GM23248 (cell line): ENCODE measurements around the gene RNF144B. TPM values are rescaled to one million over a fixed set of nuclear protein-coding genes. Genes with fewer than 3 reads are reported as not detected.
A peak's percentile ranks its signal among the peaks of the same experiment; 100 is the strongest.

Source experiments
- DNase-seq: peaks from one replicate; pipeline ENCODE4 v3.0.0-alpha.2; 2015
- H2AFZ ChIP-seq: fragments of 200-600 bp; sonication (generic); 2 replicates; pipeline ENCODE4 v1.6.1; 2016; ENCODE audit warnings: antibody characterized with exemption
- H3F3A ChIP-seq: fragments of 200-600 bp; sonication (generic); 2 replicates; pipeline ENCODE4 v1.6.1; 2016; ENCODE audit warnings: mild to moderate bottlenecking, antibody characterized with exemption, mixed run types; ENCODE audit not compliant: insufficient read depth
- H3K27ac ChIP-seq: fragments of 200-600 bp; sonication (generic); 2 replicates; pipeline ENCODE4 v1.5.1; 2016; ENCODE audit warnings: mild to moderate bottlenecking
- H3K27me3 ChIP-seq: fragments of 200-600 bp; sonication (generic); replicated peaks from 2 replicates; pipeline ENCODE4 v1.6.1; 2016; ENCODE audit warnings: mild to moderate bottlenecking; ENCODE audit not compliant: insufficient read depth
- H3K36me3 ChIP-seq: fragments of 200-600 bp; sonication (generic); 2 replicates; pipeline ENCODE4 v1.6.1; 2016; ENCODE audit warnings: low read depth, mild to moderate bottlenecking
- H3K4me1 ChIP-seq: fragments of 200-600 bp; sonication (generic); 2 replicates; pipeline ENCODE4 v1.6.1; 2016; ENCODE audit warnings: mild to moderate bottlenecking; ENCODE audit not compliant: insufficient read depth
- H3K4me2 ChIP-seq: fragments of 200-600 bp; sonication (generic); one replicate; pipeline ENCODE4 v1.6.1; 2016; ENCODE audit warnings: mild to moderate bottlenecking; ENCODE audit not compliant: unreplicated experiment
- H3K4me3 ChIP-seq: fragments of 200-600 bp; sonication (generic); 2 replicates; pipeline ENCODE4 v1.5.1; 2016; ENCODE audit warnings: mild to moderate bottlenecking
- H3K79me2 ChIP-seq: fragments of 200-600 bp; sonication (generic); 2 replicates; pipeline ENCODE4 v1.6.1; 2016; ENCODE audit warnings: mild to moderate bottlenecking; ENCODE audit not compliant: insufficient read depth
- H3K9ac ChIP-seq: fragments of 200-600 bp; sonication (generic); 2 replicates; pipeline ENCODE4 v1.6.1; 2016; ENCODE audit warnings: mild to moderate bottlenecking
- H3K9me2 ChIP-seq: fragments of 200-600 bp; sonication (generic); 2 replicates; pipeline ENCODE4 v1.6.1; 2016; ENCODE audit warnings: mixed run types, mild to moderate bottlenecking, moderate library complexity; ENCODE audit not compliant: insufficient read depth
- H3K9me3 ChIP-seq: fragments of 200-600 bp; sonication (generic); one replicate; pipeline ENCODE4 v1.6.1; 2017; ENCODE audit warnings: low read depth
- H4K20me1 ChIP-seq: fragments of 200-600 bp; sonication (generic); 2 replicates; pipeline ENCODE4 v1.6.0; 2016; ENCODE audit not compliant: insufficient read depth
- EZH2 ChIP-seq: fragments of 200-600 bp; sonication (generic); IDR thresholded peaks from 2 replicates; pipeline ENCODE4 v1.6.1; 2018; ENCODE audit warnings: antibody characterized with exemption, mild to moderate bottlenecking; ENCODE audit not compliant: insufficient read depth, poor library complexity, severe bottlenecking
- EZH2phosphoT487 ChIP-seq: fragments of 200-600 bp; sonication (generic); IDR thresholded peaks from 2 replicates; pipeline ENCODE4 v1.6.1; 2018; ENCODE audit warnings: antibody characterized with exemption, moderate library complexity, mild to moderate bottlenecking, low read depth; ENCODE audit not compliant: insufficient read depth
- WGBS, 2 experiments: methylation state at CpG; one replicate each; pipeline ENCODE4 v1.1.6; 2015 to 2017; ENCODE audit warnings: low lambda C conversion rate in 2 of 2, low coverage in 1 of 2; ENCODE audit errors: missing lambda C conversion rate in 2 of 2; 5-methylcytosine and 5-hydroxymethylcytosine counted together
- in situ Hi-C: fragments of 300-500 bp; cut with MboI; formaldehyde crosslinking; loops from 2 replicates; pipeline ENCODE4 v1.15.0; 2020
- polyA plus RNA-seq: library from polyadenylated mRNA; unstranded; fragments of >200 nt; fragmentation: Nextera tagmentation; extraction: Ambion mirVana; gene quantifications from 2 replicates; pipeline ENCODE4 v1.2.1, GENCODE V29; 2016
- total RNA-seq: library from RNA; depleted of rRNA; stranded (reverse); fragments of >200 nt; shearing (Covaris generic); gene quantifications from 2 replicates; pipeline ENCODE4 v1.2.3, GENCODE V29; 2014

Gene RNF144B
- total and polyA plus RNA-seq, 2 experiments from 2014 or later: 2.6 to 3.5 TPM

DNA sequence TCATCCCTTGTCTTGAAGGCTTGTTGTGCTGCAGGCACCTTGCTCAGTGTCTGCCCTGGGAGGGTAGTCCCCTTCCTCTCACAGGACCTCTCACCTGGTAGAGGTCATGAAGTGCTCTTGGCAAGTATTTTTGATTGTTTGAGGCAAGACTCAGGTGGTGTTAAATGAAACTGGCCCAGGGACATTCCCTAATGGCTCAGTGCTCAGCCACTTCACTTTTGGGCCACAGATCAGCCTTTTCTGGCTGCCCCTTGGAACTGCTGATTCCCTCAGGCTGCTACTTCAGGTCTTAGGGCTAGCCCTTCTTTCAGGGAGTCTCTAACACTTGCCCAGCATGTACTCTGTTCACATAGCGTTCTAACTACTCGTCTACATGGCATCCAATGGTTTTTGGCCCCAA, 111.3 kb downstream of the RNF144B start:
- Histone ChIP-seq H2AFZ (no peak overlapping the region), H3K9me3 (no peaks in the 10 kb centered on the region), H3K4me3 (no peak overlapping the region), H3K27ac (no peak overlapping the region), H3K79me2 (no peaks in the 10 kb centered on the region), H3K36me3 (no peaks in the 10 kb centered on the region), H3K9me2 (no peaks in the 10 kb centered on the region), H4K20me1 (no peaks in the 10 kb centered on the region), H3K27me3 (no peaks in the 10 kb centered on the region), H3K9ac (no peak overlapping the region), H3K4me2 (no peak overlapping the region), H3F3A (no peaks in the 10 kb centered on the region), H3K4me1 (peaks cover under 1% of the 10 kb centered on the region; the same call in 1 of the 2 replicates)
- in situ Hi-C loops: no loop called here
- no peak for DNase-seq
- no peak for TF ChIP-seq EZH2phosphoT487
- TF ChIP-seq EZH2: no peak
- WGBS, 2 experiments: 48 to 50% methylated on average over 2 of the region's 2 CpGs

DNA sequence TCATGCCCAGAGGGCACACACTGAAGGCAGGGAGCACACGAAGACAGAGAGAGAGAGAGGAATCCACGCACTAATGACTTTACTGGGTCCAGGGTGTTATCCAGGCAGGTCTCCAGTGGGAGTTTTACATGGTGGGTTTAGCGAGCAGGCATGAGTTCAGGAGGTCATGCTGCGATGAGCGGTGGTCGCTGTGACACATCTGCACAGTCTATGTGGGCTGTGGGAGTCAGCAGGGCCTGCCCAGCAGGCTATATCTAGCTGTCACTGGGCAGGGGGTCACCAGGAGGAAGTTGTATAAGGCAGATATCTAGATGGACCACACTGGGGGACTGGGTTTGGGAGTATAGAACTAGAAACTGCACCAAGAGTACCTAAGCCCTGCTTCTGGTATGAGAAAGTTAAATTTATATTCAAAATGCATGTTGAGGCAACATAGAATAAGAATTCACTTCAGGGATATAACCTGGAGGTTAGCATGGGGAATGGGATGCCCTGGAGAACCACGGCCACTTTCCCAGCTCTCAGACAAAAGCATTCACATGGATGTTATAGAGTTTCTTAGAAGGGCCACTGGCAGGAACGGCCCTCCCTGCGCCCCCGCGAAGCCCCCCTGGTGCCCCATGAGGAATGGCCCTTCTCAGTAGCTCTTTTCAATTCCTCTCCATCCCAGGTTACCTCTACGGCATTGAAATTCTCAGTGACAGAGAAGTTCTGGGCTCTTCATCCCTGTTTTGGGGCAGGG, 113.9 kb downstream of the RNF144B start:
- Histone ChIP-seq H3K9me3 (no peaks in the 10 kb centered on the region), H3K79me2 (no peaks in the 10 kb centered on the region), H3K27me3 (no peaks in the 10 kb centered on the region), H3K4me2 (no peak overlapping the region), H4K20me1 (no peaks in the 10 kb centered on the region), H3F3A (no peaks in the 10 kb centered on the region), H3K4me1 (peaks cover 3% of the 10 kb centered on the region; the same call in 1 of the 2 replicates), H3K4me3 (no peak overlapping the region), H3K9ac (no peak overlapping the region), H3K27ac (no peak overlapping the region), H3K36me3 (no peaks in the 10 kb centered on the region), H3K9me2 (no peaks in the 10 kb centered on the region), H2AFZ (no peak overlapping the region; the same call in 1 of the 2 replicates)
- TF ChIP-seq EZH2phosphoT487 (no peak), EZH2 (no peak)
- 95 to 96% methylated on average over 12 of the region's 12 CpGs for WGBS, 2 experiments
- in situ Hi-C loops: loop anchor here (5.0 kb wide), 1 partner anchor 164 kb away; no protein-coding TSS in a partner anchor
- no peak for DNase-seq

DNA sequence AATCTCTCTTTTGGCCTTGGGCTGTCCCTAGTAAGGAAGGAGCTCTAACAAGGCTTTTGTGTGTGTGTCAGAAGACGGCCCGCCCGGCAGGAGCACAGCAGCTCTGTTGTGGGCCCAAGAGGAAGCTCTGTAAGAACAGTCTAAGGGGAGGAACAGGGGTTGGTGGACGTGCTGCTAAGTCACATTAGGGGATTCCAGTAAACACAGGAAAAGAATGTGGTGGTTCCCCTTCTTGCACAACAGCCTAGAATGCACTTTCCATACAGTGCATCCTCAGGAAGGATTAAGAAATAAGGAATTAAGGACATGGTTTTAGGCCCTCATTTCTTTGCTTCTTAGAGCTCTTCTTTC, 114.5 kb downstream of the RNF144B start:
- H4K20me1 ChIP-seq: no peaks in the 10 kb centered on the region
- H3K79me2 ChIP-seq: no peaks in the 10 kb centered on the region
- WGBS, 2 experiments: 61 to 72% methylated on average over 4 of the region's 4 CpGs
- no peak overlapping the region for H3K9ac ChIP-seq
- H3K4me1 ChIP-seq: peaks cover 3% of the 10 kb centered on the region; the same call in 1 of the 2 replicates
- H3F3A ChIP-seq: no peaks in the 10 kb centered on the region
- no peaks in the 10 kb centered on the region for H3K9me2 ChIP-seq
- in situ Hi-C loops: loop anchor here (5.0 kb wide), 1 partner anchor 164 kb away; no protein-coding TSS in a partner anchor
- no peaks in the 10 kb centered on the region for H3K36me3 ChIP-seq
- no peaks in the 10 kb centered on the region for H3K9me3 ChIP-seq
- no peaks in the 10 kb centered on the region for H3K27me3 ChIP-seq
- no peak overlapping the region for H3K4me2 ChIP-seq
- no peak for TF ChIP-seq EZH2phosphoT487
- no peak for TF ChIP-seq EZH2
- H3K27ac ChIP-seq: no peak overlapping the region
- H3K4me3 ChIP-seq: no peak overlapping the region
- H2AFZ ChIP-seq: no peak overlapping the region; the same call in 1 of the 2 replicates
- peak; percentile 70 for DNase-seq

DNA sequence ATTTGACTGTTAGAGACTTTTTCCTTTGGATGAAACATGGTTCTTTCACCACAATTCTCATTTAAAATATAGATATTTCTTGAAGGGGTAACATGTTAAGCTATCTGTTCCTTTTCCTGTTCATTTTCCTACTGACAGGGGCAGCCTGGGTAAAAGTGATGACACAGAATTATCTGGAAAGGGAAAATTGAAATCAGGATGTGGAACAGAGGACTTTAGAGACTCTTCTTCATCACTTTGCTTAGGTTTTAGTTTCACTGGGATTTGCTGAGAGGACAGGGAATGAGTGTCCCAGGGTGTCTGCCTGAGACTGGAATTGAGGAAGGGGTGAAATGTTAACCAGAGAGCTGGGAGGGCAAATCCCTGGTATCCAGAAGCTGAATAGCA, 116.0 kb downstream of the RNF144B start:
- H2AFZ ChIP-seq: peak overlapping the region; percentile 95
- H3K4me1 ChIP-seq: peaks cover 14% of the 10 kb centered on the region; the same call in 1 of the 2 replicates
- no peaks in the 10 kb centered on the region for H3K27me3 ChIP-seq
- H4K20me1 ChIP-seq: no peaks in the 10 kb centered on the region
- TF ChIP-seq EZH2phosphoT487 (no peak), EZH2 (no peak)
- H3K79me2 ChIP-seq: no peaks in the 10 kb centered on the region
- H3F3A ChIP-seq: no peaks in the 10 kb centered on the region
- peak overlapping the region; percentile 57 for H3K27ac ChIP-seq
- H3K36me3 ChIP-seq: no peaks in the 10 kb centered on the region
- H3K9me3 ChIP-seq: no peaks in the 10 kb centered on the region
- peak overlapping the region; percentile 67; the same call in 1 of the 2 replicates for H3K9ac ChIP-seq
- in situ Hi-C loops: loop anchor here (5.0 kb wide), 1 partner anchor 166 kb away; no protein-coding TSS in a partner anchor
- H3K4me3 ChIP-seq: peak overlapping the region; percentile 74; the same call in 1 of the 2 replicates
- no peak for DNase-seq
- no peaks in the 10 kb centered on the region for H3K9me2 ChIP-seq
- H3K4me2 ChIP-seq: no peak overlapping the region
